ENCODE measurements around the gene ESRP2. TPM values are rescaled to one million over a fixed set of nuclear protein-coding genes. Genes with fewer than 3 reads are reported as not detected.
A peak's percentile ranks its signal among the peaks of the same experiment; 100 is the strongest.

Gene ESRP2
- total RNA-seq, 1 donor from 2014 or later: 82.3 TPM

DNA sequence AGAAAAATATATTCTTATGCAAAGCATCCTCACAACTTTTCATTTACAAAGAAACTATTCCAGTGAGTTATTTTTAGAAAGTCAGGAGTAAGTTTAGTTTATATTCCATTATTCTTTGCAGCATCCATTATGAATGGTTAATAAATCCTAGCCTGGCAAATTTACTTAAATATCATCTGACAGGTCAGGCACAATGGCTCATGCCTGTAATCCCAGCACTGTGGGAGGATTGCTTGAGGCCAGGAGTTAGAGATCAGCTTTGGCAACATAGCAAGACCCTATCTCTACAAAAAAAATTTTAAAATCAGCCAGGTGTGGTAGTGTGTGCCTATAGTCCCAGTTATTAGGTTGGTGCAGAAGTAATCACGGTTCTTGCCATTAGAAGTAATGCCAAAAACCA lies 12.9 kb downstream of the ESRP2 start:
- no peaks in the 10 kb centered on the region for H3K36me3 Mint-ChIP-seq (ENCODE audit: insufficient read depth)
- H3K4me1 Mint-ChIP-seq (ENCODE audit: low read depth): no peaks in the 10 kb centered on the region
- no peak for TF ChIP-seq CTCF (IDR thresholded peaks at IDR 0.05; ENCODE audit: unreplicated experiment)

GRCh38 chr16:68219725-68220351 lies 16.1 kb downstream of the ESRP2 start:
- Mint-ChIP-seq H3K4me3 (ENCODE audit: low read depth) (no peak overlapping the region), H3K9me3 (ENCODE audit: low read depth) (peaks cover 3% of the 10 kb centered on the region), H3K27ac (peak overlapping the region; percentile 82), H3K27me3 (no peaks in the 10 kb centered on the region), H3K36me3 (ENCODE audit: insufficient read depth) (peaks cover 4% of the 10 kb centered on the region), H3K4me1 (ENCODE audit: low read depth) (peaks cover 4% of the 10 kb centered on the region)
- no peak for DNase-seq (ENCODE audit: low spot score, unreplicated experiment)
- TF ChIP-seq CTCF (IDR thresholded peaks at IDR 0.05; ENCODE audit: unreplicated experiment): no peak

More for the DNA sequence above, 12.9 kb downstream of the ESRP2 start:
- Mint-ChIP-seq H3K27me3 (no peaks in the 10 kb centered on the region), H3K9me3 (ENCODE audit: low read depth) (no peaks in the 10 kb centered on the region), H3K27ac (no peak overlapping the region), H3K4me3 (ENCODE audit: low read depth) (no peak overlapping the region)
- DNase-seq (ENCODE audit: low spot score, unreplicated experiment): no peak

DNA sequence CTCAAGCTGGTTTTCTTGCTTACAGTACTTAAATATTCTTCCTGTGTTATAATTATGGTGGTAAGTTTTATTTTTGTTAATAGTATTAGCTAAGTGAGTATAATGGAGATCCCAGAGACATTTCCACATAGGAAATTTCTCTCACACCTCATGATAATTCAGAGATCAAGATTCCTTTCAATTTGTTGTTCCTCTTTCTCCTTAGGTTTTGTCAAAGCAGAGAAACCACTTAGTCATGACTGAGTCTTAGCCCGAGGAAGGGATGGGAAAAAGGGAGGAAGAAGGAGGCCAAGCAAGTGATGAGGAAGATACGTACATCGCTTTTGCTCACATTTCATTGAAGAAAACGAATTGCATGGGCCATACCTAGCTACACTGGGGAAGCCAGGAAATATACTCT lies 18.4 kb downstream of the ESRP2 start:
- peaks cover 4% of the 10 kb centered on the region for H3K36me3 Mint-ChIP-seq (ENCODE audit: insufficient read depth)
- no peak for TF ChIP-seq CTCF (IDR thresholded peaks at IDR 0.05; ENCODE audit: unreplicated experiment)
- no peak overlapping the region for H3K4me3 Mint-ChIP-seq (ENCODE audit: low read depth)
- no peak for DNase-seq (ENCODE audit: low spot score, unreplicated experiment)
- H3K9me3 Mint-ChIP-seq (ENCODE audit: low read depth): peaks cover 3% of the 10 kb centered on the region
- H3K27ac Mint-ChIP-seq: no peak overlapping the region
- peaks cover 4% of the 10 kb centered on the region for H3K4me1 Mint-ChIP-seq (ENCODE audit: low read depth)
- H3K27me3 Mint-ChIP-seq: no peaks in the 10 kb centered on the region

DNA sequence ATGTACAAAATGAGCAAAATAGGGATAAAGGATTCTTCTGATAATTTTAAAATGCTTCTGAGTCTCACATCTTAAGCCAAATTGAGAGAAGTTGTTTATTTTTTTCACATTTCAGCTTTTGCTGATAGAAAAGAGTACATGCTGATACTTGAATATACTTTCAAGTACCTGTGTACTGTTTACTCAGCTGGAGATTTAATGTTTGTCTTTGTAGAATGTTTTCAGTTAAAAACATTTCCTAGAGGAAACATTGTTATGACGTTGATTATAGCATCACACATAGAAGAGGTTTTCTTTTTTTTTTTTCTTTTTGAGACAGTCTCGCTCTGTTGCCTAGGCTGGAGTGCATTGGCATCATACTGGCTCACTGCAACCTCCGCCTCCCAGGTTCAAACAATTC lies 19.7 kb downstream of the ESRP2 start:
- Mint-ChIP-seq H3K27ac (no peak overlapping the region), H3K9me3 (ENCODE audit: low read depth) (peaks cover 3% of the 10 kb centered on the region), H3K36me3 (ENCODE audit: insufficient read depth) (peaks cover 4% of the 10 kb centered on the region), H3K27me3 (no peaks in the 10 kb centered on the region), H3K4me3 (ENCODE audit: low read depth) (no peak overlapping the region), H3K4me1 (ENCODE audit: low read depth) (peaks cover 4% of the 10 kb centered on the region)
- no peak for TF ChIP-seq CTCF (IDR thresholded peaks at IDR 0.05; ENCODE audit: unreplicated experiment)
- no peak for DNase-seq (ENCODE audit: low spot score, unreplicated experiment)

DNA sequence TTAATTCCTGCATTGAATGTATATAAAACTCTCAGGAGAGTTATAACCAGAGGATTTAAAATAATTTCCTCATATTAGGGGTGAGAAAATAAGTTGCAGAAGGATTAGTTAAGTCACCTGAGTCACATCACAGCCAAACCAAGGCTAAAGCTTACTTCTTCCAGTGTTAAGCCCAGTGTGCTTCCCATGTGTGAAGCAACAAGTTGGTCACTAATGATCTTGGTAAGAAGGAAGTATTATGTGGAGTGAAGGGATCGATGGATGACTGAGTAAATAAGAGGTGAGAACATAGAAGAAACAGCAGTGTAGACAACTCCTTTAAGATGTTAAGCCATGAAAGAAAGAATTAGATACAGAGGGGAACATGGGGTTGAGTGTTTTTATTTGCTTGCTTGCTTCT lies 20.6 kb downstream of the ESRP2 start:
- H3K27me3 Mint-ChIP-seq: no peaks in the 10 kb centered on the region
- H3K9me3 Mint-ChIP-seq (ENCODE audit: low read depth): peaks cover 3% of the 10 kb centered on the region
- peaks cover 4% of the 10 kb centered on the region for H3K36me3 Mint-ChIP-seq (ENCODE audit: insufficient read depth)
- H3K4me3 Mint-ChIP-seq (ENCODE audit: low read depth): no peak overlapping the region
- H3K27ac Mint-ChIP-seq: peak overlapping the region; percentile 47
- no peak for TF ChIP-seq CTCF (IDR thresholded peaks at IDR 0.05; ENCODE audit: unreplicated experiment)
- H3K4me1 Mint-ChIP-seq (ENCODE audit: low read depth): peaks cover 4% of the 10 kb centered on the region
- DNase-seq (ENCODE audit: low spot score, unreplicated experiment): no peak
